HCT116 (cell line): Measurements from ENCODE around the gene PARM1. TPM values are rescaled to one million over a fixed set of nuclear protein-coding genes. Genes with fewer than 3 reads are reported as not detected.
A peak's percentile ranks its signal among the peaks of the same experiment; 100 is the strongest.

ENCODE experiments used
- ATAC-seq: fragments of 200-7000 bp; cut with Tn5 transposase; 2 replicates; pipeline ENCODE4 v1.9.1; 2020; ENCODE audit warnings: mild to moderate bottlenecking, moderate library complexity
- BruUV-seq: library from RNA; stranded (reverse); fragments of 400-500 nt; replicated peaks from 2 replicates; lab custom pipeline; 2021; lab: Mats Ljungman, UMichigan
- CTCF ChIA-PET: fragments of 300-600 bp; sonication (Branson Sonifier 250); formaldehyde crosslinking; loops from one replicate; lab custom pipeline; 2021; ENCODE audit warnings: antibody characterized with exemption; lab: Charles Lee
- POLR2A ChIA-PET: fragments of 300-600, 350-600 bp; sonication (Branson Sonifier 250); formaldehyde crosslinking; loops from one replicate; lab custom pipeline; 2021; ENCODE audit warnings: antibody characterized with exemption; lab: Charles Lee
- RAD21 ChIA-PET, 2 experiments: fragments of 300-600 bp; sonication (Branson Sonifier 250); formaldehyde crosslinking; loops; one replicate each; lab custom pipeline; 2023; ENCODE audit warnings: low total read pairs in 2 of 2; ENCODE audit not compliant: uncharacterized antibody in 2 of 2, unreplicated experiment in 2 of 2, low non-redundant PET in 1 of 2; lab: Charles Lee
- DNase-seq: peaks from one replicate; pipeline ENCODE4 v3.0.0-alpha.2; 2010; ENCODE audit warnings: low read depth, low spot score
- H2AFZ ChIP-seq: fragments of 200-600 bp; shearing (Covaris generic), sonication (generic); 2 replicates; pipeline ENCODE4 v1.6.1; 2017; ENCODE audit warnings: low read depth, mixed run types, mixed read lengths, antibody characterized with exemption, low read length; ENCODE audit not compliant: poor library complexity, severe bottlenecking
- H3K27ac ChIP-seq: 2 replicates; pipeline ENCODE4 v1.5.1; 2012; ENCODE audit warnings: low read depth, low read length
- H3K27me3 ChIP-seq: fragments of 200-600 bp; sonication (generic); 2 replicates; pipeline ENCODE4 v1.6.1; 2016; ENCODE audit warnings: mixed run types, low read length, mixed read lengths; ENCODE audit not compliant: insufficient read depth
- H3K36me3 ChIP-seq, 2 experiments: fragments of 200-500 bp in 1 of 2; fragments of 200-600 bp in 1 of 2; sonication (Bioruptor generic) in 1 of 2; sonication (generic) in 1 of 2; 2 replicates each; pipeline versions ENCODE4 v1.5.1 to v1.6.1; 2014 to 2016; ENCODE audit warnings: low read length in 2 of 2, inconsistent platforms in 1 of 2, mixed read lengths in 1 of 2, mixed run types in 1 of 2; ENCODE audit not compliant: insufficient read depth in 2 of 2, control insufficient read depth in 1 of 2
- H3K4me1 ChIP-seq, 2 experiments: fragments of 200-600 bp in 1 of 2; sonication (generic) in 1 of 2; 2 replicates each; pipeline versions ENCODE4 v1.5.1 to v1.6.1; 2012 to 2017; ENCODE audit warnings: low read length in 2 of 2, inconsistent platforms in 1 of 2, mild to moderate bottlenecking in 1 of 2, mixed read lengths in 1 of 2, mixed run types in 1 of 2, moderate library complexity in 1 of 2; ENCODE audit not compliant: insufficient read depth in 2 of 2, control insufficient read depth in 1 of 2
- H3K4me2 ChIP-seq: fragments of 200-600 bp; sonication (generic); 2 replicates; pipeline ENCODE4 v1.6.1; 2017; ENCODE audit warnings: mixed run types, low read length, mixed read lengths
- H3K4me3 ChIP-seq, 2 experiments: fragments of 200-600 bp in 1 of 2; sonication (generic) in 1 of 2; replicated peaks in 1 of 2; 2 replicates each; pipeline ENCODE4 v1.5.1; 2011 to 2016; ENCODE audit warnings: low read length in 2 of 2, control low read depth in 1 of 2, low read depth in 1 of 2, mild to moderate bottlenecking in 1 of 2, mixed read lengths in 1 of 2, mixed run types in 1 of 2
- H3K79me2 ChIP-seq: fragments of 200-600 bp; sonication (generic); 2 replicates; pipeline ENCODE4 v1.6.1; 2017; ENCODE audit warnings: mild to moderate bottlenecking, mixed run types, low read length, moderate library complexity, mixed read lengths; ENCODE audit not compliant: insufficient read depth
- H3K9ac ChIP-seq: fragments of 200-600 bp; sonication (generic); 2 replicates; pipeline ENCODE4 v1.6.1; 2016; ENCODE audit warnings: low read length, mixed read lengths
- H3K9me2 ChIP-seq: fragments of 200-600 bp; sonication (generic), shearing (Covaris generic); 2 replicates; pipeline ENCODE4 v1.6.1; 2017; ENCODE audit warnings: mixed run types, mild to moderate bottlenecking, moderate library complexity; ENCODE audit not compliant: insufficient read depth
- H3K9me3 ChIP-seq, 2 experiments: fragments of 200-500 bp in 1 of 2; fragments of 200-600 bp in 1 of 2; sonication (Bioruptor generic) in 1 of 2; sonication (generic) in 1 of 2; 2 replicates each; pipeline ENCODE4 v1.6.1; 2014 to 2017; ENCODE audit warnings: low read length in 2 of 2, mixed read lengths in 2 of 2, inconsistent platforms in 1 of 2, low read depth in 1 of 2, mild to moderate bottlenecking in 1 of 2, mixed run types in 1 of 2, moderate library complexity in 1 of 2; ENCODE audit not compliant: control insufficient read depth in 1 of 2, insufficient read depth in 1 of 2
- H4K20me1 ChIP-seq: fragments of 200-600 bp; sonication (generic), shearing (Covaris generic); 2 replicates; pipeline ENCODE4 v1.6.1; 2017; ENCODE audit warnings: mixed run types, mild to moderate bottlenecking, moderate library complexity; ENCODE audit not compliant: insufficient read depth
- CBX3 ChIP-seq: IDR thresholded peaks from 2 replicates; pipeline ENCODE4 v1.6.1; 2012; ENCODE audit warnings: low read depth
- CEBPB ChIP-seq: IDR thresholded peaks from 2 replicates; pipeline ENCODE4 v1.6.1; 2012; ENCODE audit warnings: low read depth
- CTCF ChIP-seq, 3 experiments: fragments of 200-600 bp in 1 of 3; sonication (generic) in 1 of 3; IDR thresholded peaks in 2 of 3; conservative IDR thresholded peaks in 1 of 3; 2 replicates each; pipeline ENCODE4 v1.5.1; 2012 to 2017; ENCODE audit warnings: low read depth in 2 of 3, low read length in 2 of 3, antibody characterized with exemption in 1 of 3, borderline replicate concordance in 1 of 3, control low read depth in 1 of 3, mild to moderate bottlenecking in 1 of 3, mixed read lengths in 1 of 3, mixed run types in 1 of 3, moderate library complexity in 1 of 3; ENCODE audit not compliant: insufficient read depth in 1 of 3
- EZH2 ChIP-seq: fragments of 200-600 bp; sonication (generic); IDR thresholded peaks from 2 replicates; pipeline ENCODE4 v1.6.1; 2017; ENCODE audit warnings: antibody characterized with exemption, mixed run types
- EZH2phosphoT487 ChIP-seq: fragments of 200-600 bp; IDR thresholded peaks from 2 replicates; pipeline ENCODE4 v1.6.1; 2018; ENCODE audit warnings: antibody characterized with exemption, borderline replicate concordance
- JUND ChIP-seq: IDR thresholded peaks from 2 replicates; pipeline ENCODE4 v1.6.1; 2012
- POLR2AphosphoS5 ChIP-seq: IDR thresholded peaks from 2 replicates; pipeline ENCODE4 v1.6.1; 2011; ENCODE audit warnings: mild to moderate bottlenecking, low read depth, low read length, moderate library complexity
- RAD21 ChIP-seq: IDR thresholded peaks from 2 replicates; pipeline ENCODE4 v1.6.1; 2012; ENCODE audit warnings: low read depth, mild to moderate bottlenecking
- SRF ChIP-seq: IDR thresholded peaks from 2 replicates; pipeline ENCODE4 v1.6.1; 2012; ENCODE audit warnings: low read depth
- TCF7L2 ChIP-seq: IDR thresholded peaks from 2 replicates; pipeline ENCODE4 v1.7.0; 2011; ENCODE audit warnings: borderline replicate concordance, inconsistent platforms; ENCODE audit not compliant: insufficient read depth, insufficient read length; ENCODE audit errors: extremely low read depth
- YY1 ChIP-seq: IDR thresholded peaks from 2 replicates; pipeline ENCODE4 v1.6.1; 2011; ENCODE audit warnings: low read length, low read depth, moderate library complexity, mild to moderate bottlenecking; ENCODE audit not compliant: insufficient replicate concordance; ENCODE audit errors: extremely low read depth
- ZFX ChIP-seq: fragments of 450-650 bp; IDR thresholded peaks from 2 replicates; pipeline ENCODE4 v1.6.1; 2017
- ZNF274 ChIP-seq: fragments of 200-500 bp; sonication (Bioruptor generic); IDR thresholded peaks from 2 replicates; pipeline ENCODE4 v1.6.1; 2014; ENCODE audit warnings: mild to moderate bottlenecking, low read depth, low read length, inconsistent platforms
- intact Hi-C: fragments of 100-400 bp; cut with micrococcal nuclease; formaldehyde crosslinking; loops from 2 replicates; pipeline ENCODE4 v1.10.0; 2022
- total RNA-seq: library from RNA; stranded (reverse); gene quantifications from one replicate; pipeline ENCODE4 v1.2.1, GENCODE V29; 2021; ENCODE audit not compliant: unreplicated experiment

PARM1 gene
- total RNA-seq, 1 experiment from 2014 or later, result 11.7 TPM

- ChIA-PET CTCF (interaction anchor here (0.9 to 2.5 kb wide), 8 partner anchors 10 to 557 kb away, joined by 3 to 9 read pairs (median 6); no protein-coding TSS in a partner anchor), RAD21 (no interaction called here), POLR2A (no interaction called here)
- H3K36me3 ChIP-seq, result no peaks in the 10 kb centered on the region
- no peaks in the 10 kb centered on the region for H3K79me2 ChIP-seq
- H3K4me1 ChIP-seq, result peaks cover 0 to 17% of the 10 kb centered on the region in 2 experiments; a peak in 1 of 4 replicates
- no peaks in the 10 kb centered on the region for H3K27me3 ChIP-seq
- H3K27ac ChIP-seq, result no peak overlapping the region
- peak overlapping the region; percentile 66 for H3K9ac ChIP-seq
- H2AFZ ChIP-seq, result peak overlapping the region; percentile 93
- intact Hi-C loops, result loop anchor here (2.0 kb wide), 1 partner anchor 535 kb away; no protein-coding TSS in a partner anchor
- H3K4me3 ChIP-seq, result peak overlapping the region; percentile 74 to 84
- TF ChIP-seq RAD21 (no peak), CEBPB (no peak), JUND (no peak), CBX3 (no peak), EZH2 (no peak), EZH2phosphoT487 (no peak), CTCF (IDR thresholded peaks at IDR 0.05 in 2 of 3, conservative IDR thresholded peaks at IDR 0.05 in 1 of 3; ENCODE audit: borderline replicate concordance in 1 of 3, insufficient read depth in 1 of 3, low read depth in 2 of 3, low read length in 2 of 3) (no peak), POLR2AphosphoS5 (no peak), YY1 (no peak), SRF (no peak), TCF7L2 (no peak), ZNF274 (no peak), ZFX (no peak)
- H3K4me2 ChIP-seq, result peak overlapping the region; percentile 99
- no peak for ATAC-seq
- H3K9me3 ChIP-seq, result no peaks in the 10 kb centered on the region
- DNase-seq, result no peak
- no TSS peak for BruUV-seq
- H3K9me2 ChIP-seq, result no peaks in the 10 kb centered on the region
- H4K20me1 ChIP-seq, result no peaks in the 10 kb centered on the region
These were observed 673 bp downstream of the PARM1 start for GRCh38 chr4:74933562-74934015.
